Spinal cord (tissue), 10 donors: Measurements from ENCODE around the gene MVB12B. TPM values are rescaled to one million over a fixed set of nuclear protein-coding genes. Genes with fewer than 3 reads are reported as not detected.
A peak's percentile ranks its signal among the peaks of the same experiment; 100 is the strongest.

Experiments
- DNase-seq, 6 donors: peaks; one replicate each; pipeline versions ENCODE4 v3.0.0 to v3.0.0-alpha.2; 2013 to 2015; ENCODE audit warnings: low spot score in 6 of 6, low read depth in 4 of 6
- H3K27ac ChIP-seq: one replicate; pipeline ENCODE4 v1.5.1; 2013; ENCODE audit warnings: low read depth, low read length, control low read depth
- H3K27me3 ChIP-seq: one replicate; pipeline ENCODE4 v1.6.1; 2013; ENCODE audit warnings: low read length; ENCODE audit not compliant: control insufficient read depth, insufficient read depth
- H3K36me3 ChIP-seq: one replicate; pipeline ENCODE4 v1.6.1; 2013; ENCODE audit warnings: low read length; ENCODE audit not compliant: control insufficient read depth, insufficient read depth
- H3K4me1 ChIP-seq: one replicate; pipeline ENCODE4 v1.6.1; 2013; ENCODE audit warnings: low read length; ENCODE audit not compliant: control insufficient read depth, insufficient read depth
- H3K4me3 ChIP-seq: one replicate; pipeline ENCODE4 v1.5.1; 2013; ENCODE audit warnings: low read depth, low read length, control low read depth
- H3K9me3 ChIP-seq: one replicate; pipeline ENCODE4 v1.6.1; 2013; ENCODE audit warnings: low read length; ENCODE audit not compliant: control insufficient read depth, insufficient read depth
- WGBS: methylation state at CpG from one replicate; pipeline ENCODE4 v1.1.5; 2013; ENCODE audit warnings: missing lambda C conversion rate; ENCODE audit not compliant: insufficient coverage; 5-methylcytosine and 5-hydroxymethylcytosine counted together
- polyA plus RNA-seq, 2 donors: library from polyadenylated mRNA; unstranded; fragments of 120-200 nt; gene quantifications; one replicate each; pipeline ENCODE4 v1.2.1, GENCODE V29; 2013; ENCODE audit not compliant: insufficient read length in 2 of 2
- total RNA-seq, 2 donors: library from RNA; depleted of rRNA in 1 of 2; stranded (reverse); fragments of 120-200 nt in 1 of 2; fragments of >200 nt in 1 of 2; gene quantifications; one replicate each; pipeline versions ENCODE4 v1.2.3 to v1.2.4, GENCODE V29; 2013 to 2014
- donor health status: healthy.

Gene MVB12B
- total and polyA plus RNA-seq, 4 donors, result 28.9 to 84.2 (median 55.6) TPM

GRCh38 chr9:126337729-126338372 lies 11.2 kb downstream of the MVB12B start:
- Histone ChIP-seq H3K4me3 (no peak overlapping the region), H3K4me1 (peaks cover 57% of the 10 kb centered on the region), H3K27ac (peak overlapping the region; percentile 78), H3K9me3 (no peaks in the 10 kb centered on the region), H3K27me3 (no peaks in the 10 kb centered on the region), H3K36me3 (peaks cover 17% of the 10 kb centered on the region)
- DNase-seq, result peak in 3 of 6 donors; percentile 43 to 86 (median 72)
- WGBS, result 25% methylated on average over 30 of the region's 32 CpGs

DNA sequence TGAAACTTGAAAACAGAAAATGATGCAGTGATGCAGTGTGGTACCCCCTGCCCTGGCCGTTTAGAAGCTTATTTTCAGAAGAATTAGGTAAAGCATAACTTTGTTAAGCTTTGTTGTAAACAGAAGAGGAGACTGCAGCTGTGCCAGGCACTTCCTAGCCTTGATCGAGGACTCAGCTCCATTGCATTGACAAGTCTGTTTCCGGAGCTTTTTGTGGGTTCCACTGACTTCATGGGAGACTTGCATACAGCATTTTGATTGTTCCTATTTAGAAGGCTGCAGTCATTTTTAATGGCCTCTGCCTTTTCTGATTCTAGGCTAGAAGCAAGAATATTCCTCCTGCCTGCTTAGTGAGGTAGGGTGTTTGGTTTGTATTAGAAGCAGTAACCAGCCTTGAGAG lies 12.3 kb downstream of the MVB12B start:
- peak in 1 of 6 donors; percentile 32 for DNase-seq
- no peaks in the 10 kb centered on the region for H3K27me3 ChIP-seq
- H3K4me1 ChIP-seq, result peaks cover 49% of the 10 kb centered on the region
- no peak overlapping the region for H3K4me3 ChIP-seq
- WGBS, result 24% methylated on average over 3 of the region's 3 CpGs
- H3K9me3 ChIP-seq, result no peaks in the 10 kb centered on the region
- H3K27ac ChIP-seq, result peak overlapping the region; percentile 78
- H3K36me3 ChIP-seq, result peaks cover 17% of the 10 kb centered on the region

DNA sequence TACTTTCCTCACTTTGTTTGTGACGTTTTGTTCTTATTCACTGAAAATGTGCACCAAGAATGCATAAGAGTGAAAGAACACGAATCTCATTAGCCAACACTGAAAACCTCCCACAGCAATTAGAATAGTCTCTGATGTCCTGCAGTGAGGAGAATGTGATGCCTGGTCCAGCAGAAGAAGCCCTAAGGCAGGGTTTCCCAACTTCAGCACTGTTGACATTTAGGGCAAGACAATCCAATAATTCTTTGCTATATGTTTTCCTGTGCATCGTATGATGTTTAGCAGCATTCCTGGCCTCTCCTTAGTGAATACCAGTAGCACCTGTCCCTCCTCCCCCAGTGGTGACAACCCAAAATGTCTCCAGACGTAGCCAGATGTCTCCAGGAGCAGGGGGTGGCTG lies 14.8 kb downstream of the MVB12B start:
- Histone ChIP-seq H3K9me3 (no peaks in the 10 kb centered on the region), H3K27me3 (no peaks in the 10 kb centered on the region), H3K27ac (no peak overlapping the region), H3K4me3 (no peak overlapping the region), H3K36me3 (peaks cover 35% of the 10 kb centered on the region), H3K4me1 (peaks cover 25% of the 10 kb centered on the region)
- DNase-seq, result no peak
- WGBS, result 83% methylated on average over 1 of the region's 4 CpGs

GRCh38 chr9:126341902-126342301 lies 15.3 kb downstream of the MVB12B start:
- no peaks in the 10 kb centered on the region for H3K9me3 ChIP-seq
- H3K36me3 ChIP-seq, result peaks cover 35% of the 10 kb centered on the region
- H3K27me3 ChIP-seq, result no peaks in the 10 kb centered on the region
- H3K4me1 ChIP-seq, result peaks cover 22% of the 10 kb centered on the region
- no peak for DNase-seq
- H3K4me3 ChIP-seq, result no peak overlapping the region
- WGBS, result 96% methylated on average over 3 of the region's 4 CpGs
- no peak overlapping the region for H3K27ac ChIP-seq

DNA sequence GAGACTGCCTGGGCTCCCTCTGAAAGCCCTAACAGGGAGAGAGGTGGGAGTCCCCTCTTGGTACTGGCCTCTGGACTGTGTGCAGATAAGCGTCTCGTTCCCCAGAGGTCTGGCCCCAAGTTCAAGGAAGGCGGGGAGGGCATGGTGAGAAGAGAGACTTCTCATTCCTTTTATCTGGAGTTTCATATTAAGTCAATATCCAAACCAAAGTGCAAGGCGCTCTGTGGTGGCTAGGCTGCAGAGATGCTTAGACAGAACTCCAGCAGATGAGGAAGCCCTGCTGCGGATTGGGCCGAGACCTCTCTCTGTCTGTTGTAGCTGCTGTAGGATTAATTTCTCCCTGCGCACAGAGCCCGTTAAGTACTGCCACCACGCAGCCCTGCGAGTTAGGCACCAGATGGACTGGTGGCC lies 16.0 kb downstream of the MVB12B start:
- Histone ChIP-seq H3K4me1 (peaks cover 21% of the 10 kb centered on the region), H3K27ac (no peak overlapping the region), H3K9me3 (no peaks in the 10 kb centered on the region), H3K4me3 (no peak overlapping the region), H3K27me3 (no peaks in the 10 kb centered on the region), H3K36me3 (peaks cover 39% of the 10 kb centered on the region)
- 73% methylated on average over 8 of the region's 10 CpGs for whole genome bisulfite sequencing
- peak in 1 of 6 donors; percentile 49 for DNase-seq

DNA sequence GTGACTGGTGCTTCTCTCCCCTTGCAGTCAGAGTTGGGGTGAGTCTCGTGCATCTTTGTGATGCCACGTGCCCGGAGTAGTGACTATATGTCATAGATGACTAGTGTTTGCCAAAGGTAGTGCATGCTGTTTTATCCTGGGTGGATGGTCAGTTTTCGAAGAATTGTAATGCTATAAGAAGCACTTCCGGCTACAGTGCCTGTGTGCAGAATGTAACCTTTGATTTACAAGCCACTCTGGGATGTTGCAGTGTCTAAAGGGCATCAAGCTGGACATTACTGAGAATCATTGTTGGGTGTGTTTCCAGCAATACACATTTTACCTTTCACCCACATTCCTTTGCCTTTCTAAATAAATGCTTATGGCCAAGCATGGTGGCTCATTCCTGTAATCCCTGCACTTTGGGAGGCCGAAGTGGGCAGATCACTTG lies 16.7 kb downstream of the MVB12B start:
- no peaks in the 10 kb centered on the region for H3K9me3 ChIP-seq
- no peak for DNase-seq
- H3K27ac ChIP-seq, result no peak overlapping the region
- H3K4me3 ChIP-seq, result no peak overlapping the region
- no peaks in the 10 kb centered on the region for H3K27me3 ChIP-seq
- H3K36me3 ChIP-seq, result peaks cover 39% of the 10 kb centered on the region
- 81% methylated on average over 6 of the region's 6 CpGs for WGBS
- peaks cover 21% of the 10 kb centered on the region for H3K4me1 ChIP-seq

GRCh38 chr9:126346031-126346430 lies 19.4 kb downstream of the MVB12B start:
- DNase-seq, result no peak
- Histone ChIP-seq H3K4me3 (no peak overlapping the region), H3K27ac (no peak overlapping the region), H3K36me3 (peaks cover 34% of the 10 kb centered on the region), H3K4me1 (peaks cover 23% of the 10 kb centered on the region), H3K27me3 (no peaks in the 10 kb centered on the region), H3K9me3 (no peaks in the 10 kb centered on the region)
- 93% methylated on average over 9 of the region's 9 CpGs for WGBS

GRCh38 chr9:126347093-126347492 lies 20.5 kb downstream of the MVB12B start:
- Histone ChIP-seq H3K4me3 (no peak overlapping the region), H3K27ac (no peak overlapping the region), H3K36me3 (peaks cover 32% of the 10 kb centered on the region), H3K4me1 (peaks cover 23% of the 10 kb centered on the region), H3K9me3 (no peaks in the 10 kb centered on the region), H3K27me3 (no peaks in the 10 kb centered on the region)
- WGBS, result 86% methylated on average over 4 of the region's 5 CpGs
- DNase-seq, result no peak

DNA sequence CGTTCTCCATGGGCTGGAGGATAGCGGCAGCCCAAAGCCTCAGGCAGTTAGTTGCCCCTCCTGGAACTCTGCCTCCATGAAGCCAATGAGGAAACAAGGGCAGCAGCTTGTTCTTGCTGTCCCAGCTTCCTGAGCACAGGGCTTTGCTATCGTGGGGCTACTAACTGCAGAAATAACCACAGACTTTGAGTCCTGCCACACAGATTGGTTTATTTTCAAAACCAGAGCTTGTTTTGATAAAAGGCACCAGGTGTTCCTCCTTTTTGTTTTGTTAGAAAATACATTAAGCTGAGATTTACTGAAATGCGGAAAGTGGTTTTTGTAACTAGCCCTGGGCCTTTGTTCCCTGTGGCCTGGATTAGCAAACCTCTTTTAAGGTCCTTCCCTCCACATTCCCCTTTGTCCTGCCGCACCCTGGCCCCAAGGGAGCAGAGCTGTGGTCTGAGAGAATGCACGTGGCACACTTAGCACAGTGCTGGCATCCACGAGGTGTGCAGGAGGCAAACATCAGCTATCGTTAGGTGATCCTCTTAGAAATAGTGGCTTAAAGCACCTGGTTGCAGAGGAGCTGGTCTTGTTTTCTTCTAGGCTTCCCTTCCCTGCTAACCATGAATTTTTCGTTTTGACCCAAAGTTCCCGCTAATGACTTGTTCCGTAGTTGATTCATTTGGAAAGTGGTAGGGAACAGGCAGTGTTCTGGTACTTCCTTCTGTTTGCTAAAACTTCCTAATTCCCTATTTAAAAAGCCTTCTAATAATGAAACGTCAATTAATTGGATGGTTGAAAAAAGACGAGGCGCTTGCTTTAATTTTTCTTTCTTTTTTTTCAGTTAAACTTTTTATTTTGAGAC lies 21.5 kb downstream of the MVB12B start:
- H3K36me3 ChIP-seq, result peaks cover 25% of the 10 kb centered on the region
- 40% methylated on average over 7 of the region's 14 CpGs for WGBS
- H3K27me3 ChIP-seq, result no peaks in the 10 kb centered on the region

More for the DNA sequence above, 21.5 kb downstream of the MVB12B start:
- Histone ChIP-seq H3K9me3 (no peaks in the 10 kb centered on the region), H3K4me3 (no peak overlapping the region), H3K27ac (peak overlapping the region; percentile 34), H3K4me1 (peaks cover 17% of the 10 kb centered on the region)
- no peak for DNase-seq
